ENCODE results near the gene PIANP.
A peak's percentile ranks its signal among the peaks of the same experiment; 100 is the strongest.
"Not testable (repeated sequence)": the region's sequence is repeated elsewhere in the genome, so short reads cannot be mapped to it uniquely, and the experiment has no call there.

Gene PIANP

GRCh38 chr12:6723607-6724408 is 23.2 kb upstream of the PIANP start, which contains the start of gene COPS7A:
Gene COPS7A (plus strand): TSS chr12:6724046. CDS start chr12:6724657, 611 bp downstream.
- TF ChIP-seq CTCF (IDR thresholded peaks at IDR 0.05; ENCODE audit: insufficient read depth, low read depth, low read length, missing control alignments): no peak
- peak; percentile 100 for DNase-seq (ENCODE audit: low read depth)
- peak within 1 kb of the TSS; percentile 70 for H3K4me3 ChIP-seq (ENCODE audit: low read depth, low read length)

- DNase-seq (ENCODE audit: low read depth): no peak
- H3K4me3 ChIP-seq (ENCODE audit: low read depth, low read length): peak overlapping the region; percentile 70; the same call in 1 of the 2 replicates
- no peak for TF ChIP-seq CTCF (IDR thresholded peaks at IDR 0.05; ENCODE audit: insufficient read depth, low read depth, low read length, missing control alignments)
These were observed 22.2 kb upstream of the PIANP start for GRCh38 chr12:6722863-6723262.

GRCh38 chr12:6716874-6717437 is 16.3 kb upstream of the PIANP start:
- H3K4me3 ChIP-seq (ENCODE audit: low read depth, low read length): no peak overlapping the region
- no peak for TF ChIP-seq CTCF (IDR thresholded peaks at IDR 0.05; ENCODE audit: insufficient read depth, low read depth, low read length, missing control alignments)
- no peak for DNase-seq (ENCODE audit: low read depth)

GRCh38 chr12:6716031-6716873 is 15.6 kb upstream of the PIANP start:
- not testable (repeated sequence) for H3K4me3 ChIP-seq (ENCODE audit: low read depth, low read length); DNase-seq (ENCODE audit: low read depth)

DNA sequence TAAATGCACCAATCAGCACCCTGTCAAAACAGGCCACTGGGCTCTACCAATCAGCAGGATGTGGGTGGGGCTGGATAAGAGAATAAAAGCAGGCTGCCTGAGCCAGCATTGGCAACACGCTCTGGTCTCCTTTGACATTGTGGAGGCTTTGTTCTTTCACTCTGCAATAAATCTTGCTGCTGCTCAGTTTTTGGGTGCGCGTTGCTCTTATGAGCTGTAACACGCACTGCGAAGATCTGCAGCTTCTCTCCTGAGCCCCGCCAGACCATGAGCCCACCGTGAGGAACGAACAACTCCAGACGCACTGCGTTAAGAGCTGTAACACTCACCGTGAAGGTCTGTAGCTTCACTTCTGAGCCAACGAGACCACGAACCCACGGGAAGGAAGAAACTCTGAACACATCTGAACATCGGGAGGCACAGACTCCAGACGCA is 8.4 kb upstream of the PIANP start:
- no peak overlapping the region for H3K4me3 ChIP-seq (ENCODE audit: low read depth, low read length)
- DNase-seq (ENCODE audit: low read depth): no peak
- TF ChIP-seq CTCF (IDR thresholded peaks at IDR 0.05; ENCODE audit: insufficient read depth, low read depth, low read length, missing control alignments): no peak

DNA sequence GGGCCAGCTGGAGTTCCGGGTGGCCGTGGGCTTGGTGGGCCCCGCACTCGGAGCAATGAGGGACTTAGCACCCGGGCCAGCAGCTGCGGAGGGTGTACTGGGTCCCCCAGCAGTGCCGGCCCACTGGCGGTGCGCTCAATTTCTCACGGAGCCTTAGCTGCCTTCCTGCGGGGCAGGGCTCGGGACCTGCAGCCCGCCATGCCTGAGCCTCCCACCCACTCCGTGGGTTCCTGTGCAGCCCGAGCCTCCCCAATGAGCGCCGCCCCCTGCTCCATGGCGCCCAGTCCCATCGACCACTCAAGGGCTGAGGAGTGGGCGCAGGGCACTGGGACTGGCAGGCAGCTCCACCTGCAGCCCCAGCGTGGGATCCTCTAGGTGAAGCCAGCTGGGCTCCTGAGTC is 7.7 kb upstream of the PIANP start:
- DNase-seq (ENCODE audit: low read depth); H3K4me3 ChIP-seq (ENCODE audit: low read depth, low read length): not testable (repeated sequence)

DNA sequence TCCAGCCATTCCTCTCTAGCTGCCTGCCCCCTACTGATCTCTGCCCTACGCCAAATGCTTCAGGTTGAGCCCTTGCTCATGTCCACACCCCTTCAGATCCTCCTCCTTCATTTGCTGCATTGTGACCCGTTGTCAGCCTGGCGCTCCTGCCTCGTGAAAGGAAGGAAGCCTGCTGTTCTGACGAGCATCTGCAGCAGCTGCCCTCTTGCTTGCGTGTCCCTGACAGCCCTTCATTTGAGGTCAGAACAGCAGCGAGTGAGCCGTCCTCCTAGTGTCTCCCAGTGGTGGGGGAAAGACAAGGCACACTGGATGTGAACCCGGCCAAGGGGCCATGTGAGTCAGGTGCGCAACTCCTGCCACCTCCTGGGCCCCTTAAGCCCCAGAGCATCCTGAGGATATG is 3.0 kb upstream of the PIANP start:
- TF ChIP-seq CTCF (IDR thresholded peaks at IDR 0.05; ENCODE audit: insufficient read depth, low read depth, low read length, missing control alignments): no peak
- DNase-seq (ENCODE audit: low read depth): peak; percentile 31

More for the DNA sequence above, 3.0 kb upstream of the PIANP start:
- H3K4me3 ChIP-seq (ENCODE audit: low read depth, low read length): no peak overlapping the region
